ENCODE data around the gene INAVA.

Gene INAVA

GRCh38 chr1:200877010-200877409, 17.7 kb upstream of the INAVA start:
- TF ChIP-seq CTCF (IDR thresholded peaks at IDR 0.05; ENCODE audit: low read depth, low read length): no peak
- DNase-seq (ENCODE audit: extremely low read depth, low read depth): no peak

GRCh38 chr1:200877839-200878551, 16.7 kb upstream of the INAVA start:
- no peak for TF ChIP-seq CTCF (IDR thresholded peaks at IDR 0.05; ENCODE audit: low read depth, low read length)
- no peak for DNase-seq (ENCODE audit: extremely low read depth, low read depth)

- no peak for DNase-seq (ENCODE audit: extremely low read depth, low read depth)
These were observed 14.5 kb upstream of the INAVA start for GRCh38 chr1:200880212-200880611.

GRCh38 chr1:200883118-200883517, 11.6 kb upstream of the INAVA start:
- DNase-seq (ENCODE audit: extremely low read depth, low read depth): no peak
- no peak for TF ChIP-seq CTCF (IDR thresholded peaks at IDR 0.05; ENCODE audit: low read depth, low read length)

More at GRCh38 chr1:200880212-200880611, 14.5 kb upstream of the INAVA start:
- TF ChIP-seq CTCF (IDR thresholded peaks at IDR 0.05; ENCODE audit: low read depth, low read length): no peak

- no peak for TF ChIP-seq CTCF (IDR thresholded peaks at IDR 0.05; ENCODE audit: low read depth, low read length)
- DNase-seq (ENCODE audit: extremely low read depth, low read depth): no peak
These were observed 8.9 kb upstream of the INAVA start for GRCh38 chr1:200885623-200886402.

GRCh38 chr1:200886594-200886993, 8.1 kb upstream of the INAVA start:
- DNase-seq (ENCODE audit: extremely low read depth, low read depth): no peak
- TF ChIP-seq CTCF (IDR thresholded peaks at IDR 0.05; ENCODE audit: low read depth, low read length): no peak

GRCh38 chr1:200887036-200887435, 7.7 kb upstream of the INAVA start:
- TF ChIP-seq CTCF (IDR thresholded peaks at IDR 0.05; ENCODE audit: low read depth, low read length): no peak
- DNase-seq (ENCODE audit: extremely low read depth, low read depth): no peak
